ENCODE results near the gene LRRK1. TPM values are rescaled to one million over a fixed set of nuclear protein-coding genes. Genes with fewer than 3 reads are reported as not detected.

LRRK1 gene
- total RNA-seq, 1 experiment from 2014 or later = 7.0 TPM

DNA sequence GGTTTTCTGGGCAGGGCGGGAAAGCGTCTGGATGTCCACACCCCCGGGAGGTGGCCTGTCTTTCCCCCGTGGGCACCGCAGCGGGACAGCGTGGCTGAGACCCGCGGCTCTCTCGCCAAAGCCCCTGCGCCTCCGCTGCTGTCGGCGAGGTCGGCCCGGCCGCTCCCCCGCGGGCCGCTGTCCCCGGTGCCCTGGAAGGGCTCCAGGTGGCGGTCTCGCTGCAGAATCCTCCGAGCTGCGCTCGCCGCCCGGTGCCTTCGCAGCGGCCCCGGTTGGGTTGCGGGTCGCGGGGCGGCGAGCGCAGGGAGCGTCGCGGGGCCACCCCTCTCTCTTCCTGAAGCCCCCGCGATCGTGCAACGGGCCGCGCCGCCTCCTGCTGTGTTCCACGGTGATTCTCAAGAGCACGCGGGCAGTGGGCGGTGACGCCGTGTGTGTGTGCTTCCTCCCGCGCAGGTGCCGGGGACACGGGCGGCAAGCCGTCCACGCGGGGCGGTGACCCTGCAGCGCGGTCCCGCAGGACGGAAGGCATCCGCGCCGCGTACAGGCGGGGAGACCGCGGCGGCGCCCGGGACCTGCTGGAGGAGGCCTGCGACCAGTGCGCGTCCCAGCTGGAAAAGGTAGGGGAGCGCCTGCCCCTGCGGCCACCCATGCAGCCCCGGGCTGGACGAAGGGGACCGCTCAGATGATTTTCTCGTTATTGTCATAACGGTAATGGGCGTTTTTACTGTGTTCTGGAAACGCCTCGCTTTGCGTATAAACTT, 54.4 kb downstream of the LRRK1 start:
- no peaks in the 10 kb centered on the region for H3K9me2 ChIP-seq (replicated peaks; ENCODE audit: low read length)
- BruUV-seq (replicated peaks) = no TSS peak
- TF ChIP-seq EZH2phosphoT487 (IDR thresholded peaks at IDR 0.05; ENCODE audit: borderline replicate concordance, low read length) (no peak), EZH2 (IDR thresholded peaks at IDR 0.05; ENCODE audit: low read length, unreplicated experiment) (no peak)
- TF ChIP-seq, protein P1, sequence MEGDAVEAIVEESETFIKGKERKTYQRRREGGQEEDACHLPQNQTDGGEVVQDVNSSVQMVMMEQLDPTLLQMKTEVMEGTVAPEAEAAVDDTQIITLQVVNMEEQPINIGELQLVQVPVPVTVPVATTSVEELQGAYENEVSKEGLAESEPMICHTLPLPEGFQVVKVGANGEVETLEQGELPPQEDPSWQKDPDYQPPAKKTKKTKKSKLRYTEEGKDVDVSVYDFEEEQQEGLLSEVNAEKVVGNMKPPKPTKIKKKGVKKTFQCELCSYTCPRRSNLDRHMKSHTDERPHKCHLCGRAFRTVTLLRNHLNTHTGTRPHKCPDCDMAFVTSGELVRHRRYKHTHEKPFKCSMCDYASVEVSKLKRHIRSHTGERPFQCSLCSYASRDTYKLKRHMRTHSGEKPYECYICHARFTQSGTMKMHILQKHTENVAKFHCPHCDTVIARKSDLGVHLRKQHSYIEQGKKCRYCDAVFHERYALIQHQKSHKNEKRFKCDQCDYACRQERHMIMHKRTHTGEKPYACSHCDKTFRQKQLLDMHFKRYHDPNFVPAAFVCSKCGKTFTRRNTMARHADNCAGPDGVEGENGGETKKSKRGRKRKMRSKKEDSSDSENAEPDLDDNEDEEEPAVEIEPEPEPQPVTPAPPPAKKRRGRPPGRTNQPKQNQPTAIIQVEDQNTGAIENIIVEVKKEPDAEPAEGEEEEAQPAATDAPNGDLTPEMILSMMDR (conservative IDR thresholded peaks at IDR 0.05; ENCODE audit: low read depth, low read length) = no peak
- H3K27ac ChIP-seq (ENCODE audit: low read length) = no peak overlapping the region
- intact Hi-C loops (cut with micrococcal nuclease) = no loop called here
- no peaks in the 10 kb centered on the region for H4K20me1 ChIP-seq (ENCODE audit: low read length)
- ChIA-PET CTCF (no interaction called here), POLR2A (ENCODE audit: unreplicated experiment) (no interaction called here)
- H3K36me3 ChIP-seq (ENCODE audit: low read depth, low read length) = no peaks in the 10 kb centered on the region
- H3K4me1 ChIP-seq (ENCODE audit: insufficient read depth, low read length) = peaks cover 3% of the 10 kb centered on the region
- H3F3A ChIP-seq (ENCODE audit: low read length, unreplicated experiment) = no peaks in the 10 kb centered on the region
- DNase-seq = no peak
- H3K79me2 ChIP-seq (ENCODE audit: low read length) = no peaks in the 10 kb centered on the region
- H2AFZ ChIP-seq (ENCODE audit: low read length) = no peak overlapping the region
- H3K4me2 ChIP-seq (ENCODE audit: low read length) = no peak overlapping the region
- H3K9ac ChIP-seq (ENCODE audit: low read length) = no peak overlapping the region
- H3K27me3 ChIP-seq (ENCODE audit: low read length) = no peaks in the 10 kb centered on the region
- H3K4me3 ChIP-seq (ENCODE audit: low read length) = no peak overlapping the region
- H3K9me3 ChIP-seq (ENCODE audit: low read length) = no peaks in the 10 kb centered on the region
- ATAC-seq = no peak

DNA sequence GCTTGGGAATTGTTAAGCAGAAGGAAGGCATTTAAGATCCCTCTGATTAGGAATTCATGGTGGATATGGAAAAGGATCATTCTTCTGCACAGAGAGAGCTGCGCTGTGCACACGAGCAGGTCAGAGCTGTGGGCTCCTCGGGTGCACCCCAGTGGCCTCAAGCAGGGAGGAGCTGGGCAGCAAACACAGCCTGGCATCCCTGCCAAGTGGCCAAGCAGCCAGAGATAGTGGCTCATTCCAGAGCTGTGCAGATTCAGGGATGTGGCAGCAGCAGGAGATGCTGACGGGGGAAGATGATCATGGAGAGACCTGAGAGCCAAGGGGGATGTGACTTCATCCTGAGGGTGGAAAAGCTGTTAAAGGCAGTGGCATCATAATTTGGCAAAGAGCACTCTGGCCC, 55.9 kb downstream of the LRRK1 start:
- TF ChIP-seq EZH2phosphoT487 (IDR thresholded peaks at IDR 0.05; ENCODE audit: borderline replicate concordance, low read length) (no peak), EZH2 (IDR thresholded peaks at IDR 0.05; ENCODE audit: low read length, unreplicated experiment) (no peak)
- TF ChIP-seq, protein P1 (conservative IDR thresholded peaks at IDR 0.05; ENCODE audit: low read depth, low read length) = no peak
- no peaks in the 10 kb centered on the region for H3F3A ChIP-seq (ENCODE audit: low read length, unreplicated experiment)
- intact Hi-C loops (cut with micrococcal nuclease) = no loop called here
- H4K20me1 ChIP-seq (ENCODE audit: low read length) = no peaks in the 10 kb centered on the region
- DNase-seq (no peak), ATAC-seq (no peak)
- ChIA-PET CTCF (no interaction called here), POLR2A (ENCODE audit: unreplicated experiment) (no interaction called here)
- H3K9me2 ChIP-seq (replicated peaks; ENCODE audit: low read length) = no peaks in the 10 kb centered on the region
- H3K36me3 ChIP-seq (ENCODE audit: low read depth, low read length) = no peaks in the 10 kb centered on the region
- no peak overlapping the region for H3K9ac ChIP-seq (ENCODE audit: low read length)
- no peak overlapping the region for H3K4me2 ChIP-seq (ENCODE audit: low read length)
- H3K27ac ChIP-seq (ENCODE audit: low read length) = no peak overlapping the region
- no peaks in the 10 kb centered on the region for H3K79me2 ChIP-seq (ENCODE audit: low read length)
- no peaks in the 10 kb centered on the region for H3K27me3 ChIP-seq (ENCODE audit: low read length)
- no peaks in the 10 kb centered on the region for H3K9me3 ChIP-seq (ENCODE audit: low read length)
- H3K4me3 ChIP-seq (ENCODE audit: low read length) = no peak overlapping the region
- no peaks in the 10 kb centered on the region for H3K4me1 ChIP-seq (ENCODE audit: insufficient read depth, low read length)
- no peak overlapping the region for H2AFZ ChIP-seq (ENCODE audit: low read length)
- BruUV-seq (replicated peaks) = no TSS peak

DNA sequence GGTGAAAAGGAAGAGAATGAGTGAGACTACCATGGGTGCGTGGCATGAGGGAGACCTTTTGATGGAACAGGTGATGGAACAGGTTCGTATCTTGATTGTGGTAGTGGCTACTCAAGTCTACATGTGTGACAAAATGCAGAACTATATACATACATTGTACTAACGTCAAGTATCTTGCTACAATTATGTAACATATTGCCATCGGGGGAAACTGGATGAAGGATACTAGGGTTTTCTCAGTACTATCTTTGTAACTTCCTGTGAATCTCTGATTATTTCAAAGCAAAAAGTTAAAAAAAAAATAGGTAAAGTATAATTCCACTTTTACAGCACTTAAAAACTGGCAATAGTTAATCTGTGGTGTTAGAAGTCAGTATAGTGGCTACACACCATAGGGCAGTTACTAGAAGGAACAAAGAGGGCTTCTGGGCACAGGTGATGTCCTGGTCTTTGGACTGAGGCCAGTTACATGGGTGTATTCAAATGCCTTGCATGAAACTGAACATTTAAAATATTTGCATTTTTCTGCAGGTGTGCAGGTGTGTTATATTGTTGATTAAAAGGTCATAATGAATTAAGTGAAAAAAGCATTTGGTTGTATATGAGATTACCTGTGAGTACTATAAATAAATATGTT, 61.4 kb downstream of the LRRK1 start:
- Histone ChIP-seq H3K9me3 (ENCODE audit: low read length) (no peaks in the 10 kb centered on the region), H3K27ac (ENCODE audit: low read length) (no peak overlapping the region), H3K4me3 (ENCODE audit: low read length) (no peak overlapping the region), H3F3A (ENCODE audit: low read length, unreplicated experiment) (no peaks in the 10 kb centered on the region), H3K27me3 (ENCODE audit: low read length) (no peaks in the 10 kb centered on the region), H3K9ac (ENCODE audit: low read length) (no peak overlapping the region), H3K9me2 (replicated peaks; ENCODE audit: low read length) (no peaks in the 10 kb centered on the region), H4K20me1 (ENCODE audit: low read length) (no peaks in the 10 kb centered on the region), H3K4me2 (ENCODE audit: low read length) (no peak overlapping the region), H3K79me2 (ENCODE audit: low read length) (no peaks in the 10 kb centered on the region), H3K4me1 (ENCODE audit: insufficient read depth, low read length) (no peaks in the 10 kb centered on the region), H3K36me3 (ENCODE audit: low read depth, low read length) (no peaks in the 10 kb centered on the region), H2AFZ (ENCODE audit: low read length) (no peak overlapping the region)
- ChIA-PET CTCF (no interaction called here), POLR2A (ENCODE audit: unreplicated experiment) (no interaction called here)
- BruUV-seq (replicated peaks) = no TSS peak
- intact Hi-C loops (cut with micrococcal nuclease) = no loop called here
- TF ChIP-seq, protein P1 (conservative IDR thresholded peaks at IDR 0.05; ENCODE audit: low read depth, low read length) = no peak
- no peak for TF ChIP-seq EZH2 (IDR thresholded peaks at IDR 0.05; ENCODE audit: low read length, unreplicated experiment)
- no peak for TF ChIP-seq EZH2phosphoT487 (IDR thresholded peaks at IDR 0.05; ENCODE audit: borderline replicate concordance, low read length)
- no peak for DNase-seq
- no peak for ATAC-seq
